Lung (tissue), 12 donors: ENCODE data around the gene FANCE. TPM values are rescaled to one million over a fixed set of nuclear protein-coding genes. Genes with fewer than 3 reads are reported as not detected.
A peak's percentile ranks its signal among the peaks of the same experiment; 100 is the strongest.

Experiments
- ATAC-seq: fragments of 200-7000 bp; cut with Tn5 transposase; one replicate; pipeline ENCODE4 v1.9.1; 2020; ENCODE audit warnings: moderate number of reproducible peaks; ENCODE audit not compliant: insufficient read depth, low FRiP score
- DNase-seq, 3 donors: peaks; one replicate each; pipeline ENCODE4 v3.0.0-alpha.2; 2013 to 2017
- H3K27ac ChIP-seq, 2 donors: one replicate each; pipeline ENCODE4 v1.5.1; 2013; ENCODE audit warnings: mild to moderate bottlenecking in 2 of 2, moderate library complexity in 2 of 2, control low read depth in 1 of 2, inconsistent platforms in 1 of 2, low read depth in 1 of 2, low read length in 1 of 2
- H3K27me3 ChIP-seq, 3 donors: one replicate each; pipeline ENCODE4 v1.5.1; 2013; ENCODE audit warnings: low read length in 2 of 3; ENCODE audit not compliant: control insufficient read depth in 3 of 3, insufficient read depth in 3 of 3
- H3K36me3 ChIP-seq, 4 donors: one replicate each; pipeline ENCODE4 v1.5.1; 2013; ENCODE audit warnings: low read length in 4 of 4, mild to moderate bottlenecking in 1 of 4, moderate library complexity in 1 of 4; ENCODE audit not compliant: control insufficient read depth in 4 of 4, insufficient read depth in 4 of 4
- H3K4me1 ChIP-seq, 5 donors: one replicate each; pipeline ENCODE4 v1.5.1; 2013; ENCODE audit warnings: low read length in 5 of 5, mild to moderate bottlenecking in 2 of 5, moderate library complexity in 1 of 5; ENCODE audit not compliant: control insufficient read depth in 5 of 5, insufficient read depth in 5 of 5
- H3K4me3 ChIP-seq: one replicate; pipeline ENCODE4 v1.5.1; 2013; ENCODE audit warnings: mild to moderate bottlenecking, control low read depth, moderate library complexity
- H3K9ac ChIP-seq, 2 donors: one replicate each; pipeline ENCODE4 v1.5.1; 2013; ENCODE audit warnings: low read length in 2 of 2, control low read depth in 1 of 2; ENCODE audit not compliant: insufficient read depth in 1 of 2
- H3K9me3 ChIP-seq, 4 donors: one replicate each; pipeline ENCODE4 v1.5.1; 2013; ENCODE audit warnings: low read length in 3 of 4, mild to moderate bottlenecking in 1 of 4, moderate library complexity in 1 of 4; ENCODE audit not compliant: control insufficient read depth in 4 of 4, insufficient read depth in 3 of 4
- WGBS, 2 donors: extraction: QIAGEN DNeasy Blood & Tissue Kit; methylation state at CpG; one replicate each; pipeline ENCODE4 v1.1.7; 2013; 5-methylcytosine and 5-hydroxymethylcytosine counted together
- polyA plus RNA-seq, 2 donors: library from polyadenylated mRNA; stranded (reverse); fragments of 200-250 nt; gene quantifications; one replicate each; pipeline ENCODE4 v1.2.1, GENCODE V29; 2013
- total RNA-seq, 2 donors: library from RNA; depleted of rRNA in 1 of 2; stranded (reverse); fragments of >200 nt in 1 of 2; gene quantifications; one replicate each; pipeline ENCODE4 v1.2.1, GENCODE V29; 2014 to 2021
- TF ChIP-seq, protein P1 (sequence below): IDR thresholded peaks from 2 replicates; pipeline ENCODE4 v1.5.1; 2012; ENCODE audit warnings: mild to moderate bottlenecking; ENCODE audit errors: control extremely low read depth, extremely low read depth
- donor health status: control.
- donor health status: control.
- donor health status: Bipolar disorder and iron deficiency.
- donor health status: healthy.
- donor health status: DM: yes; HTN: yes; CAD: no.

FANCE gene
- total and polyA plus RNA-seq, 4 donors, result 3.1 to 7.3 (median 6.3) TPM

DNA sequence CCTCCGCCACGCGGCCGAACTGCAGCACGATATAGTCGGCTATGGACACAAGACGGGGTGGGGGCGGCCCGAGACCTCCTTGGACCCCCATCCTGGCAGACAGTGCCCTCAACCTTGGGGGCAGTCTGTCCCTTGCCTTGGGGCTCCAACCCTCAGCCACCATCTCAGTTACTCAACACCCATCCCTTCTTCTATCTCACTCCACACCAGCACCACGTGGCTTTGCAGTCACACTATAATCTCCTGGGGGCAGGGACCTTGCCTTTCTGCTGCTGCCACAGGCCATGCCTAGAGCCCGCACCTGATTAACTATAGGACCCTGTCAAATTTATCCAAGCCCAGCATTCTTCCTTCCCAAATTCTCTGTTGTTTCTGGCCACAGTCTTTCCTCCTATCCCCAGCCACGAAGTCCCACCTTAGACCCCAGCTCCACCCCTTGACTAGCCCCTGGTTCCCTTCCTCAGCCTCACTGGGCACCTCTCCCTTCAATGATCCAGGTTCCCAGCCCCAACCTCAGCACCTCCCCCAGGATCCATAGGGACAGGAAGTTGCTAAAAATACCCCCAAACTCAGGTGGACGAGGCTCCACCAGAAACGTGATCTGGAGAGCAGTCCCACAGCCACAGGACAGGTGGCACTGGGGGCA, 46.4 kb downstream of the FANCE start:
- DNase-seq (no peak), ATAC-seq (no peak)
- no peaks in the 10 kb centered on the region for H3K27me3 ChIP-seq
- WGBS, 2 donors, result 39 to 43% methylated on average over 14 of the region's 14 CpGs
- TF ChIP-seq, protein P1, sequence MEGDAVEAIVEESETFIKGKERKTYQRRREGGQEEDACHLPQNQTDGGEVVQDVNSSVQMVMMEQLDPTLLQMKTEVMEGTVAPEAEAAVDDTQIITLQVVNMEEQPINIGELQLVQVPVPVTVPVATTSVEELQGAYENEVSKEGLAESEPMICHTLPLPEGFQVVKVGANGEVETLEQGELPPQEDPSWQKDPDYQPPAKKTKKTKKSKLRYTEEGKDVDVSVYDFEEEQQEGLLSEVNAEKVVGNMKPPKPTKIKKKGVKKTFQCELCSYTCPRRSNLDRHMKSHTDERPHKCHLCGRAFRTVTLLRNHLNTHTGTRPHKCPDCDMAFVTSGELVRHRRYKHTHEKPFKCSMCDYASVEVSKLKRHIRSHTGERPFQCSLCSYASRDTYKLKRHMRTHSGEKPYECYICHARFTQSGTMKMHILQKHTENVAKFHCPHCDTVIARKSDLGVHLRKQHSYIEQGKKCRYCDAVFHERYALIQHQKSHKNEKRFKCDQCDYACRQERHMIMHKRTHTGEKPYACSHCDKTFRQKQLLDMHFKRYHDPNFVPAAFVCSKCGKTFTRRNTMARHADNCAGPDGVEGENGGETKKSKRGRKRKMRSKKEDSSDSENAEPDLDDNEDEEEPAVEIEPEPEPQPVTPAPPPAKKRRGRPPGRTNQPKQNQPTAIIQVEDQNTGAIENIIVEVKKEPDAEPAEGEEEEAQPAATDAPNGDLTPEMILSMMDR, result no peak
- H3K27ac ChIP-seq, result peak overlapping the region; percentile 34 to 38
- H3K9me3 ChIP-seq, result no peaks in the 10 kb centered on the region
- no peaks in the 10 kb centered on the region for H3K36me3 ChIP-seq
- peak overlapping the region in 1 of 2 donors; percentile 68 for H3K9ac ChIP-seq
- H3K4me3 ChIP-seq, result no peak overlapping the region
- peaks cover 0 to 37% (median 27%) of the 10 kb centered on the region in 5 donors for H3K4me1 ChIP-seq

DNA sequence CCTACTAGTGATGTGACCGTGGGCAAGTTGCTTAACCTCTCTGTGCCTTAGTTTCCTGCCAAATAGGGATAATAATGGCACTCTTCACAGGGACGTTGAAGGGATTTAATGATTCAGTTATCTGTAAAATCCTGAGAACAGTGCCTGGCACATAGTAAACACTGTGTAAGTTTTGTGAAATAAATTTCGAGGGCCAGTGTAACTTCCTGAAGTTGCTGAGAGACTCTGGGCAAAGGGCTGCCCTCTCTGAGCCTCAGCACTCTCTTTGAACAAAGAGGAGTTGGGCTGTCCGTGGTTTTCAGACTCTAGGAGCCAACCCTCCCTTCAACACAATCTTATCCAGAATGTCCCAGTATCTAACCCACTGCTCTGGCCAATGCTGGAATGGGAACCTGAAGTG, 47.2 kb downstream of the FANCE start:
- no peaks in the 10 kb centered on the region for H3K36me3 ChIP-seq
- H3K4me1 ChIP-seq, result peaks cover 0 to 29% (median 19%) of the 10 kb centered on the region in 5 donors
- H3K27me3 ChIP-seq, result no peaks in the 10 kb centered on the region
- no peak overlapping the region for H3K27ac ChIP-seq
- 79 to 84% methylated on average over 4 of the region's 4 CpGs for WGBS, 2 donors
- TF ChIP-seq, protein P1, result no peak
- no peak overlapping the region for H3K4me3 ChIP-seq
- ATAC-seq (no peak), DNase-seq (no peak)
- H3K9ac ChIP-seq, result no peak overlapping the region
- H3K9me3 ChIP-seq, result no peaks in the 10 kb centered on the region

DNA sequence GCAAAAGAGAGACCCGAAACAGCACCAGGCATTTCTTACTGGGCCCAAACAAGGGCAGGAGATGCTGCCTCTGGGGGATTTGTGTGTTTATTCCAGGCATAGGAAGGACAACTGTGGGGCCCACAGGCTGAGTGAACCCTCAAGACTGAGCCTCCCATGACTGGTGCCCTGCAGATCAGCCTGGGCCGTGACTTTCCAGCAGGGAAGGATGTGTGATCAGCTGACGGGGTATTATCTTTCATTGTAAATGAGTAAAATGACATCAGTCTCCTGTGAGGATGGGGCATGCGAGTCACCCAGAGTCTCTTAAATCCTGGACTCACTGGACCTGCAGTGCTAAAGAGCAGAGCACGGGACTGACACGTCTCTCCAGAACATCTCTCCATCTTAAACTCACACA, 48.6 kb downstream of the FANCE start:
- Histone ChIP-seq H3K4me1 (peaks cover 0 to 15% (median 14%) of the 10 kb centered on the region in 5 donors), H3K36me3 (no peaks in the 10 kb centered on the region), H3K9me3 (no peaks in the 10 kb centered on the region), H3K27me3 (no peaks in the 10 kb centered on the region), H3K27ac (no peak overlapping the region), H3K9ac (no peak overlapping the region), H3K4me3 (no peak overlapping the region)
- TF ChIP-seq, protein P1, result no peak
- WGBS, 2 donors, result 84 to 92% methylated on average over 6 of the region's 6 CpGs
- ATAC-seq (no peak), DNase-seq (no peak)

DNA sequence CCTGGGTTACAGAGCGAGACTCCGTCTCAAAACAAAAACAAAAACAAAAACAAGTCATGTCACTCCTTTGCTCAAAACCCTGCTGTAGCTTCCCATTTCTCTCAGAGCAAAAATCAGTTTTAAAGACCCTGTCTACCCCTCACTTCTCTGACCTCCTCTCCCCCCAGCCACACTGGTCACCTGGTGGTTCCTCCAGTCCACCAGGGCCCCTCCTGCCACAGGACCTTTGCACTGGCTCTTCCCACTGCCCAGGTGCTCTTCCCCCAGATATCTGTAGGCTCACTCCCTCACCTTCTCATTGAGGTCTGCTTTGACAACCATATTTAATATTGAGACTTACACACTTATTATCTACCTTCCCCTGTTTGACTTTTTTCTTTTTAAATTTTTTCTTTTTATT, 49.6 kb downstream of the FANCE start:
- TF ChIP-seq, protein P1, result no peak
- ATAC-seq, result no peak
- H3K4me3 ChIP-seq, result no peak overlapping the region

More for the DNA sequence above, 49.6 kb downstream of the FANCE start:
- Histone ChIP-seq H3K27ac (no peak overlapping the region), H3K36me3 (no peaks in the 10 kb centered on the region), H3K4me1 (peaks cover 0 to 17% (median 14%) of the 10 kb centered on the region in 5 donors), H3K9ac (no peak overlapping the region), H3K9me3 (no peaks in the 10 kb centered on the region), H3K27me3 (no peaks in the 10 kb centered on the region)
- 96 to 100% methylated on average over 2 of the region's 2 CpGs for WGBS, 2 donors
- no peak for DNase-seq
